IPS-18a (cell line): ENCODE data around the gene AQP12A.
"Not testable (repeated sequence)": the region's sequence is repeated elsewhere in the genome, so short reads cannot be mapped to it uniquely, and the experiment has no call there.

Experiments used
- H3K27ac ChIP-seq: one replicate; pipeline ENCODE4 v1.5.1; 2013; ENCODE audit warnings: low read length
- H3K27me3 ChIP-seq: one replicate; pipeline ENCODE4 v1.6.1; 2013; ENCODE audit warnings: mild to moderate bottlenecking, low read length; ENCODE audit not compliant: control insufficient read depth, insufficient read depth
- H3K36me3 ChIP-seq: one replicate; pipeline ENCODE4 v1.6.1; 2013; ENCODE audit warnings: low read depth, low read length; ENCODE audit not compliant: control insufficient read depth
- H3K4me1 ChIP-seq: one replicate; pipeline ENCODE4 v1.6.1; 2013; ENCODE audit warnings: low read depth, low read length; ENCODE audit not compliant: control insufficient read depth
- H3K4me3 ChIP-seq: one replicate; pipeline ENCODE4 v1.5.1; 2013; ENCODE audit warnings: low read length
- H3K9ac ChIP-seq: one replicate; pipeline ENCODE4 v1.6.1; 2013; ENCODE audit warnings: mild to moderate bottlenecking, low read length, moderate library complexity
- H3K9me3 ChIP-seq: one replicate; pipeline ENCODE4 v1.6.1; 2013; ENCODE audit warnings: low read depth, low read length; ENCODE audit not compliant: control insufficient read depth

Gene AQP12A

DNA sequence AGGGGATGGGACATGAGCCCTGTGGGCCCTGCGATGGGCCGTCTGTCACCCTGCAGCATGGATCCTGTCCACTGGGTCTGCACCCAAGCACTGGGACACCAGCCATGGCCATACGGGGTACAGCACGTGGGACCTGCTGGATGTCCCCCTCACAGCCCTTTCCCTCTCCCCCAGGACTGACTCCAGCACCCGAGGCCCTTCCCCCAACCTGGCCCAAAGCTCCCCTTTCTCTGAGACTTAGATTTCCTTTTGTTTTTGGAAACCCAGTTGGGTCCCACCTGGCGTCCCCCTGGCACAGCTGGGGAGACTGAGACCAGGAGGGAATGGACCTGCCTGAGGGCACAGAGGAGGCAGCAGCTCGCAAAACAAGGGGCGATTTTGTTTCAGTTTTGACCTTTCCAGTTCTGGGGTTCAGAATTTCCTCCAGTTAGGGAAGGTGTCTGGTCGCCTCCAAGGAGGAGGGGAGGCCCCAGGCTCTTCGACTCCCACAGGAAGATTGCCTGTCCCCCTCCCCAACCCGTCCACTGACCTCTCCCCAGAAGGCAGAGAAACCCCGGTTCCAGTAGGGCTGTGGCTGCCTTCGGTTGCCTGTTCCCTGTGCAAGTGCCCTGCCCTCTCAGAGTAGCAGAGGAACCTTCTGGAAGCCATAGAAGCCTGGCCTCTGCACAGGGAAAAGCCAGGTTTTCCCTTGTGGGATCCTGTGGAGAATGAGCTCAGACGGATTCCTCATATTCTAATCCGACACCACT lies 7.5 kb upstream of the AQP12A start:
- not testable (repeated sequence) for H3K9me3 ChIP-seq, H3K27ac ChIP-seq, H3K4me1 ChIP-seq, H3K27me3 ChIP-seq, H3K4me3 ChIP-seq, H3K9ac ChIP-seq, H3K36me3 ChIP-seq

DNA sequence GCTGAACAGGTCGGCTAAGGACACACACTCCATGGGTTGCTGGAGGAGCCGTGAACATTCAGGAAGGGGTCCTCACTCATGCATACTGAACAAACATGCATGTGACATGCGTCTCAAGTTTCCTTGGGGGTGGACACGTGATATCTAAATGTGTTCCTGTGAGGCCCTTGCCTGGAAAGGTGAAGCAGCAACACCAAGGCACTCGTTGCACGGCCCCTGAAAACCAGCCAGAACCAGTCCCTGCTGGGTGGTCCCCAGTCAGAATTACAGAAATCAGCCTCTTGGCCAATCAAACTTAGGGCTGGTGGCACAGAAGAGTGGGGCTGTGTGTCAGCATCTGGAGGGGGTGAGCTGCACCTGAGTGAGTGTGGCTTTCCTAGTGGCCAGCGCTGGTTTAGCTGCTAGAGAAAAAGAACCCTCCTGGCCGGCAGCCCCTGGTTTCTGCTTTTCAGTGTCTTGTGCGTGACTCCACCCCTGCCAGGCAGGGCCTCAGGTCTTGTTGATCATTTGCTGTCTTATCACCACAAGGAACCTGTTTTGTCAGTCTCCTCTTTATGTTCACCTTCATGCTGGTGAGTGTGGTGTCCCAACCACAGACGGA lies 5.8 kb upstream of the AQP12A start:
- no peaks in the 10 kb centered on the region for H3K27me3 ChIP-seq
- H3K9ac ChIP-seq: no peak overlapping the region
- H3K4me3 ChIP-seq: no peak overlapping the region
- no peaks in the 10 kb centered on the region for H3K4me1 ChIP-seq
- H3K36me3 ChIP-seq: no peaks in the 10 kb centered on the region
- no peak overlapping the region for H3K27ac ChIP-seq
- H3K9me3 ChIP-seq: no peaks in the 10 kb centered on the region

DNA sequence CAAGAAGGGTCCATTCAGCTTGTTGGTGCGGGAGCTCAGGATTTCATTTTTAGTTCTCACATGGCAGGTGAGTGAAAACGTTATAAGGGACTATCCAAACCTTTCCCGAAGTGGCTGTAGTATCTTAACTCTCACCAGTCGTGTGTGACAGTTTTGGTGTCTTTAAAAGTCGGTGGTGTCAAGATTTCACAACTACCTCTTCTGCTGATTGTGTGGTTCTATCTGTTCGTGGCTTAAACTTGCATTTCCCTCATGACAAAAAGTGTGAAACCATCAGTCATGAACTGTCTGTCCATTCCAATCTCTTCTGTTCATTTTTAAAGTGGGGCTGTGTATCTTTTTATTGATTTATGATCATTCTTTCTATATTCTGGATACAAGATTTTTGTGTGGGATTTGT lies 5.2 kb upstream of the AQP12A start:
- no peak overlapping the region for H3K27ac ChIP-seq
- no peaks in the 10 kb centered on the region for H3K4me1 ChIP-seq
- H3K36me3 ChIP-seq: no peaks in the 10 kb centered on the region
- H3K4me3 ChIP-seq: no peak overlapping the region
- no peak overlapping the region for H3K9ac ChIP-seq
- H3K27me3 ChIP-seq: no peaks in the 10 kb centered on the region
- no peaks in the 10 kb centered on the region for H3K9me3 ChIP-seq

DNA sequence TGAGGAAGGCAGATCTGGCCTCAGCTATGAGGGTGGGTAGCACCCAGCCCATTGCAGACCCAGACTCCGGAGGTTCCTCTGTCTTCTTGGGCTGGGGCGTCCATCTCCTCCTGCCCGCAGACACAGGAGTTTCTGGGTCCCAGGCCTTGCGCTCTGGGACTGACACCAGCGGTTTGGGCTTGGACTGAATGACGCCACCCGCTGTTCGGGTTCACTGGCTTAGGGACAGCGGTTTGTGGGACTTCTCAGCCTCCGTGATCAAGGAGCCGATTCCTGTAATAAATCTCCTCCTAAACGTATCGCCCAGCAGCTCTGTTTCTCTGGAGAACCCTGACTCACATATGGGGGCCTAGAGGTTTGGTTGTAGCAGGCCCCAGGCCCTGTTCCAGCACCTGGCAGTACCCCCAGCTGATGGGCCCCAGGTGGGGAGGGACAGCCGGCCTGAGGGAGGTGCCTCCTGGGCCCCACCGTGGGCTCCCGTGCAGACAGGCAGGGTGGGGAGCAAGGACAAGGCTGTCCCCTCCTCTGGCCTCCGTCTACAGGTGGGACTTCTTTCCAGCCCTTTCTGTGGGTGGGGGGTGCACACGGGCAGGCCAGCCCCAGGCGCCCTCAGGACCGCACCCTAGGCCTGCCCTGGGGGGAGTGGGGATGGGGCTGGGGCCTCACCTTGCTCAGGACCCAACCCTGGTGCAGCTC lies 4.5 kb upstream of the AQP12A start:
- H3K4me1 ChIP-seq: no peaks in the 10 kb centered on the region
- no peak overlapping the region for H3K4me3 ChIP-seq
- H3K9me3 ChIP-seq: no peaks in the 10 kb centered on the region
- H3K36me3 ChIP-seq: no peaks in the 10 kb centered on the region
- H3K27me3 ChIP-seq: no peaks in the 10 kb centered on the region
- H3K9ac ChIP-seq: no peak overlapping the region
- H3K27ac ChIP-seq: no peak overlapping the region

DNA sequence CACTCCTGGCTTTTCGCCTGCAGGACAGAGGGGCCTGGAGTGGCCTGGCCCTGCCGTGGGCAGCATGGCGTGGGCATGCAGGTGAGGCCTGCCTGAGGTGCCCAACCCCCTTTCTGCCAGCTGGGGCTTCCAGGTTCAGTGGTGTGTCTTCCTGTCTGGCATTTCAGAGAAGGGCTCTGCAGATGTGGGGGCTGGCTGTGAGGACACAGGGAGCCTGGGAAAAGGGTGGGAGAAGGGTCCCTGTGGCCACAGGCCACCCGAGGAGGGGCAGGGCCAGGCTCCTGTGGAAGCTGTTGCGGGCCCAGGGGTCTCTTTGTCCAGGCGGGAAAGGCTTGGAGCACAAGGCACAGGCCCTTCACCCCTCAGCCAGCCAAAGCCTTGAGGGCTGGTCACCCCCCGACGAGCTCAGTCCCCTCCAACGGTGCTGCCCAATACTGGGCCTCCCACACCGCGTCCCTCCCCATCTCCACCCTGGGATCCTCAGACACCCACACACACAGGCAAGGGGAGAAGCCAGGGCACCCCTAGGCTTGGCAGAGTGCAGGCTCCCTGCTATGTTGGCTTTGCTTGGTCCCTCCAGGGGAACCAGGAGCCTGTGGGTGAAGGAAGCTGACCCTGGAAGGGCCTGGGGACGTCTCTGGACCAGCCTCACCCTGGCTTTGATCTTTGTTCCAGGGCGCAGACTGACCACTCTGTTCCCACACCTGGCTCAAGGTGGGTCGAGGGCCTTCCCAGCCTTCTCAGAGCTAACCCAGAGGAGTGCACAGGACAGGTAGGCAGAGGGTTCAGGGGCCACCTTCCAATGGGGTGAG lies 3.7 kb upstream of the AQP12A start:
- H3K4me3 ChIP-seq: no peak overlapping the region
- no peak overlapping the region for H3K27ac ChIP-seq
- H3K9me3 ChIP-seq: no peaks in the 10 kb centered on the region
- H3K36me3 ChIP-seq: no peaks in the 10 kb centered on the region
- H3K27me3 ChIP-seq: no peaks in the 10 kb centered on the region
- no peaks in the 10 kb centered on the region for H3K4me1 ChIP-seq
- H3K9ac ChIP-seq: no peak overlapping the region

DNA sequence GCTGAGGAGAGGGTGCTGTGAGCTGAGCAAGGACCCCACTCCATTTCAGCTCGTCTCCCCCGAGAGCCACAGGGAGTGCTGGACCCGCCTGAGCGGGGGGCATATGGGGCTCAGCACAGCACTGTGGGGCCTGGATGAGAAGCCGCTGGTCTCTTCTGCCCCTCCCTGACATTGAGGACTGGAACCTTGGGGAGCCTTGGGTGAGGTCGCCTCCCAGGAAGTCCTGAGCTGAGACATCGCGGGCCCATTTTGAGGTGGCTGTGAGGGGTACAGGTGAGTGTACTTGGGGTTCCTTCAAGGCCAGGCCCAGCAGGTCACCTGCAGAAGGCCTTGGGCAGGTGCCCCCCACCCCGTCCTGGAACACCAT lies 3.1 kb upstream of the AQP12A start:
- Histone ChIP-seq H3K36me3 (no peaks in the 10 kb centered on the region), H3K9ac (no peak overlapping the region)

DNA sequence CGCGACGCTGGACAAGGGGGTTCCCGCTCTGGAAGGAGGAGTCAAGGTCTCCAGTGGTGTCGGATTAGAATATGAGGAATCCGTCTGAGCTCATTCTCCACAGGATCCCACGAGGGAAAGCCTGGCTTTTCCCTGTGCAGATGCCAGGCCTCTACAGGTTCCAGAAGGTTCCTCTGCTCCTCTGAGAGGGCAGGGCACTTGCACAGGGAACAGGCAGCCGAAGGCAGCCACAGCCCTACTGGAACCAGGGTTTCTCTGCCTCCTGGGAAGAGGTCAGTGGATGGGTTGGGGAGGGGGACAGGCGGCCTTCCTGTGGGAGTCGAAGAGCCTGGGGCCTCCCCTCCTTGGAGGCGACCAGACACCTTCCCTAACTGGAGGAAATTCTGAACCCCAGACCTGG lies 1.7 kb upstream of the AQP12A start:
- no peak overlapping the region for H3K4me3 ChIP-seq
- H3K9ac ChIP-seq: no peak overlapping the region
- H3K9me3 ChIP-seq: no peaks in the 10 kb centered on the region

More for the DNA sequence above, 3.1 kb upstream of the AQP12A start:
- no peak overlapping the region for H3K27ac ChIP-seq
- H3K9me3 ChIP-seq: no peaks in the 10 kb centered on the region
- no peak overlapping the region for H3K4me3 ChIP-seq
- no peaks in the 10 kb centered on the region for H3K27me3 ChIP-seq
- H3K4me1 ChIP-seq: no peaks in the 10 kb centered on the region

DNA sequence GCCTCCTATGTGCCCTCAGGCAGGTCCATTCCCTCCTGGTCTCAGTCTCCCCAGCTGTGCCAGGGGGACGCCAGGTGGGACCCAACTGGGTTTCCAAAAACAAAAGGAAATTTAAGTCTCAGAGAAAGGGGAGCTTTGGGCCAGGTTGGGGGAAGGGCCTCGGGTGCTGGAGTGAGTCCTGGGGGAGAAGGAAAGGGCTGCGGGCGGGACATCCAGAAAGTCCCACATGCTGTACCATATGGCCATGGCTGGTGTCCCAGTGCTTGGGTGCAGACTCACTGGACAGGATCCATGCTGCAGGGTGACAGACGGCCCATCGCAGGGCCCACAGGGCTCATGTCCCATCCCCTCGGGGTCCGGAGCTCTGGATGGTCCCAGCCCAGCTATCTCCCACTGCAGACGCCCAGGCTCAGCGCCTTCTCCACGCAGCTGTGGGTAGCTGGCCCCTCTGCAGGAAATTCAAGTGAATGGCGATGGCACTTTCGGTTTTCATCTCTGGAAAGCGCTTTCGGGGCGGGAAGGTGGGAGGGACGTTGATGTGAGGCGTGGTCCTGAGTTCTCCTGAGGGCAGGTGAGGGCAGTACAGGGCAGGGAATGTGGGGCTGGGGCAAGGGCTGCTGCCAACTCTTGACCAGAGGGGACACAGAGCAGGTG lies 1.1 kb upstream of the AQP12A start:
- H3K4me3 ChIP-seq, H3K9me3 ChIP-seq, H3K36me3 ChIP-seq, H3K27me3 ChIP-seq, H3K27ac ChIP-seq, H3K9ac ChIP-seq, H3K4me1 ChIP-seq: not testable (repeated sequence)

More for the DNA sequence above, 1.7 kb upstream of the AQP12A start:
- Histone ChIP-seq H3K27me3 (no peaks in the 10 kb centered on the region), H3K4me1 (no peaks in the 10 kb centered on the region), H3K27ac (no peak overlapping the region), H3K36me3 (no peaks in the 10 kb centered on the region)

DNA sequence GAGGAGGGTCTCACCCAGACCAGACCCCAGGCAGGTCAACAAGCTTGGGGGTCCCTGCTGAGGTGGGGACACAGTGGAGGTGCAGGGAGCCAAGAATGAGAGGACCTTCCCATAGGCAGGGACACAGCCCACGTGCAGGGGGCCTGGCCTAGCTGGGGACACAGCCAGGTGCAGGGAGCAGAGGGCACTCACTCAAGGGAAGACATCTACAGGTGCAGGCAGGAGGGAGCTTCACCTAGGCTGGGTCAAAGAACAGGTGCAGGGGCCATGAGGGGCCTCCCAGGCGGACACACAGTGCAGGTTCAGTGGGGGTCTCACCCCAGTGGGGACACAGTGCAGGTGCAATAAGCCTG lies 615 bp upstream of the AQP12A start:
- H3K4me3 ChIP-seq, H3K27ac ChIP-seq, H3K9me3 ChIP-seq, H3K36me3 ChIP-seq, H3K9ac ChIP-seq, H3K4me1 ChIP-seq, H3K27me3 ChIP-seq: not testable (repeated sequence)

DNA sequence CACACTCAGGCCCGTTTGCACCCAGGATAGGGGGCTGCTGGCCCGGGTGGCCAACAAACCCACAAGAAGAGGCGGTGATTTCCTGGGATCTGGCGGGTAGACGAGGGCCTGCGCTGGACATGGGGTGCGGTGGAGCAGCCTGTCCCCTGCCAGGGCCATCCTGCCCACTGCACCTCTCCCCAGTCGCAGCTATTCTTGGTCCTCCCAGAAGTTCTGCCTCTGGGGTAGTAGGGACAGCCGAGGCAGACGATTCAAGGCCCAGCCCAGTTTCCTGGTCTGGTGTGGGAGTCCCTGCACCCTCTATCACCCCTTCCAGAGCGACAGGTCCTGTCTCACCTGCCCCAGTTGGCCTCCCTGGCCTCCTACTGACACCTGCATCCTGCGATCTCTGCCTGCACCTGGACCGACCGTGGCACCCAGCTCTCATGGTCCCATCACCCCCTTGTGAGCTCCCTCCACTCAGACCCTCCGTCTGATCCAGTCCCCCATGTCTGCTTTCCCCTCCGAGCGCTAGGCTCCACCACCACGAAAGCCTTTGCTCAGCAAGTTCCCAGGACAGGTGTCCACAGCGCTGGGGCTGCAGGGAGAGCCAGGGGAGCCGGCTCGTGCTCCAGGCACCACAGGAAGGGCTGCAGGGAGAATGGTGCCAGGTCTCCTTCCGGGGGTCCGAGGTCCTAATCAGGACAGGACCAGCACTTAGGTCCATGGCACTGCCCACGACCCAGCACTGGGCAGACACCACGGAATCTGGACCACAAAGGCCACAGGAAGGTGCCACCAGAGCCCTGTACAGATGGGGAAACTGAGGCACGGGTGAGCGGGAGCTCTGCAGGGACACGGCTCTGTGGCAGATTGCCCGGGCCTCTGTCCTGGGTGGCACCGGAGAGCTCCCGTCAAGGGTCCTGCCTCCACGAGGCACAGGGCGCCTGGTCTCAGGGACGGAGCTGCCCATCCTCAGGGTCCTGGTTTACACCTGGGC lies 1.2 kb downstream of the AQP12A start:
- not testable (repeated sequence) for H3K9me3 ChIP-seq, H3K27ac ChIP-seq, H3K27me3 ChIP-seq, H3K4me3 ChIP-seq, H3K36me3 ChIP-seq, H3K9ac ChIP-seq, H3K4me1 ChIP-seq
